SK-N-SH (cell line): ENCODE data around the gene ARID2. TPM values are rescaled to one million over a fixed set of nuclear protein-coding genes. Genes with fewer than 3 reads are reported as not detected.

Experiments
- CTCF ChIA-PET: fragments of 300-600, 350-600 bp; formaldehyde crosslinking; extraction: SDS; loops from one replicate; lab custom pipeline; 2021; lab: Yijun Ruan, JAX
- POLR2A ChIA-PET: fragments of 350-600 bp; sonication (Branson Sonifier 250); formaldehyde crosslinking; extraction: SDS; loops from one replicate; lab custom pipeline; 2020; ENCODE audit warnings: antibody characterized with exemption, inconsistent platforms; lab: Yijun Ruan, JAX
- DNase-seq: peaks from one replicate; pipeline ENCODE4 v3.0.0; 2012
- H2AFZ ChIP-seq: fragments of 200-600 bp; sonication (generic); 2 replicates; pipeline ENCODE4 v1.8.1; 2016; ENCODE audit warnings: antibody characterized with exemption, mild to moderate bottlenecking, low read depth
- H3F3A ChIP-seq: fragments of 200-600 bp; sonication (generic); replicated peaks from 2 replicates; pipeline ENCODE3; 2016; ENCODE audit warnings: antibody characterized with exemption, mild to moderate bottlenecking; ENCODE audit not compliant: insufficient read depth
- H3K27ac ChIP-seq, 2 experiments: fragments of 200-500 bp in 1 of 2; fragments of 200-600 bp in 1 of 2; sonication (Bioruptor generic) in 1 of 2; sonication (generic), shearing (Covaris generic) in 1 of 2; 2 replicates each; pipeline versions ENCODE4 v1.5.1 to v1.6.1; 2014 to 2016; ENCODE audit warnings: low read depth in 2 of 2, inconsistent platforms in 1 of 2, low read length in 1 of 2, mild to moderate bottlenecking in 1 of 2, mixed read lengths in 1 of 2
- H3K27me3 ChIP-seq: fragments of 200-600 bp; sonication (generic), shearing (Covaris generic); 2 replicates; pipeline ENCODE4 v1.6.1; 2016; ENCODE audit warnings: mixed run types; ENCODE audit not compliant: insufficient read depth
- H3K36me3 ChIP-seq, 2 experiments: fragments of 200-500 bp in 1 of 2; fragments of 200-600 bp in 1 of 2; sonication (Bioruptor generic) in 1 of 2; sonication (generic) in 1 of 2; replicated peaks in 1 of 2; 2 replicates each; pipeline versions ENCODE3 to v1.5.1; 2014 to 2016; ENCODE audit warnings: low read length in 1 of 2, mild to moderate bottlenecking in 1 of 2; ENCODE audit not compliant: insufficient read depth in 2 of 2, control insufficient read depth in 1 of 2
- H3K4me1 ChIP-seq, 2 experiments: fragments of 200-500 bp in 1 of 2; fragments of 200-600 bp in 1 of 2; sonication (Bioruptor generic) in 1 of 2; sonication (generic), shearing (Covaris generic) in 1 of 2; 2 replicates each; pipeline versions ENCODE4 v1.5.1 to v1.6.1; 2014 to 2016; ENCODE audit warnings: low read depth in 1 of 2, low read length in 1 of 2, mixed run types in 1 of 2; ENCODE audit not compliant: insufficient read depth in 2 of 2, control insufficient read depth in 1 of 2
- H3K4me2 ChIP-seq: fragments of 200-600 bp; sonication (generic), shearing (Covaris generic); 2 replicates; pipeline ENCODE4 v1.6.1; 2017; ENCODE audit warnings: mixed run types
- H3K4me3 ChIP-seq, 2 experiments: fragments of 200-500 bp in 1 of 2; fragments of 200-600 bp in 1 of 2; sonication (Bioruptor generic) in 1 of 2; sonication (generic), shearing (Covaris generic) in 1 of 2; 2 replicates each; pipeline versions ENCODE4 v1.5.1 to v1.8.1; 2014 to 2016; ENCODE audit warnings: low read depth in 2 of 2, inconsistent platforms in 1 of 2, low read length in 1 of 2, mild to moderate bottlenecking in 1 of 2, mixed read lengths in 1 of 2, moderate library complexity in 1 of 2
- H3K79me2 ChIP-seq: fragments of 200-600 bp; sonication (generic); 2 replicates; pipeline ENCODE4 v1.8.1; 2017; ENCODE audit warnings: mild to moderate bottlenecking; ENCODE audit not compliant: insufficient read depth
- H3K9ac ChIP-seq: fragments of 200-600 bp; sonication (generic); 2 replicates; pipeline ENCODE4 v1.6.1; 2017; ENCODE audit warnings: mixed run types
- H3K9me2 ChIP-seq: fragments of 200-600 bp; sonication (generic); 2 replicates; pipeline ENCODE4 v1.6.1; 2017; ENCODE audit warnings: mixed run types
- H3K9me3 ChIP-seq: fragments of 200-600 bp; sonication (generic); 2 replicates; pipeline ENCODE4 v1.6.1; 2017; ENCODE audit warnings: mixed run types, mild to moderate bottlenecking, moderate library complexity
- H4K20me1 ChIP-seq: fragments of 200-600 bp; sonication (generic); 2 replicates; pipeline ENCODE4 v1.6.1; 2017; ENCODE audit warnings: mild to moderate bottlenecking, mixed run types; ENCODE audit not compliant: insufficient read depth
- CHD2 ChIP-seq: fragments of 150-350 bp; IDR thresholded peaks from 2 replicates; pipeline ENCODE4 v1.6.1; 2018; ENCODE audit warnings: low read length; ENCODE audit not compliant: partially characterized antibody
- ELF1 ChIP-seq: IDR thresholded peaks from 2 replicates; pipeline ENCODE4 v1.4.0; 2012
- EP300 ChIP-seq, 2 experiments: IDR thresholded peaks; 2 replicates each; pipeline versions ENCODE4 v1.4.0 to v1.6.1; 2012; ENCODE audit warnings: borderline replicate concordance in 1 of 2, low read depth in 1 of 2, low read length in 1 of 2
- EZH2phosphoT487 ChIP-seq: fragments of 200-600 bp; sonication (generic); IDR thresholded peaks from 2 replicates; pipeline ENCODE4 v1.6.1; 2017; ENCODE audit warnings: low read depth, mixed run types, mild to moderate bottlenecking, antibody characterized with exemption, moderate library complexity, borderline replicate concordance
- FOSL2 ChIP-seq: IDR thresholded peaks from 2 replicates; pipeline ENCODE4 v1.4.0; 2012; ENCODE audit warnings: low read depth, mild to moderate bottlenecking, moderate library complexity, borderline replicate concordance
- FOXJ3 ChIP-seq: sonication (generic); formaldehyde crosslinking; IDR thresholded peaks from 2 replicates; pipeline ENCODE4 v1.5.1; 2020; ENCODE audit warnings: mild to moderate bottlenecking, missing genetic modification reagents
- GABPA ChIP-seq: IDR thresholded peaks from 2 replicates; pipeline ENCODE4 v1.4.0; 2012; ENCODE audit warnings: low read depth, mild to moderate bottlenecking
- JUND ChIP-seq: IDR thresholded peaks from 2 replicates; pipeline ENCODE4 v1.4.0; 2012
- MEF2A ChIP-seq: IDR thresholded peaks from 2 replicates; pipeline ENCODE4 v1.4.0; 2012; ENCODE audit warnings: low read depth, borderline replicate concordance
- MXI1 ChIP-seq: IDR thresholded peaks from 2 replicates; pipeline ENCODE4 v1.6.1; 2012; ENCODE audit warnings: mild to moderate bottlenecking, low read depth, low read length, improper control_type of control experiment
- NRF1 ChIP-seq: IDR thresholded peaks from 2 replicates; pipeline ENCODE4 v1.6.1; 2012; ENCODE audit warnings: low read depth, mild to moderate bottlenecking, low read length
- POLR2AphosphoS5 ChIP-seq: IDR thresholded peaks from 2 replicates; pipeline ENCODE4 v1.6.1; 2012; ENCODE audit warnings: low read depth, low read length
- RAD21 ChIP-seq: IDR thresholded peaks from 2 replicates; pipeline ENCODE4 v1.6.1; 2012; ENCODE audit warnings: mild to moderate bottlenecking, low read length
- RCOR1 ChIP-seq: fragments of 150-350 bp; IDR thresholded peaks from 2 replicates; pipeline ENCODE4 v1.6.1; 2017; ENCODE audit warnings: antibody characterized with exemption, low read length
- RFX5 ChIP-seq: IDR thresholded peaks from 2 replicates; pipeline ENCODE4 v1.6.1; 2012; ENCODE audit warnings: mild to moderate bottlenecking, improper control_type of control experiment, low read length
- SIN3A ChIP-seq: IDR thresholded peaks from 2 replicates; pipeline ENCODE4 v1.6.1; 2012; ENCODE audit warnings: low read depth, mild to moderate bottlenecking, low read length, moderate library complexity, borderline replicate concordance
- SMC3 ChIP-seq: IDR thresholded peaks from 2 replicates; pipeline ENCODE4 v1.6.1; 2012; ENCODE audit warnings: low read depth, low read length, improper control_type of control experiment
- TAF1 ChIP-seq: IDR thresholded peaks from 2 replicates; pipeline ENCODE4 v1.6.1; 2012; ENCODE audit warnings: low read depth, mild to moderate bottlenecking, low read length, moderate library complexity, borderline replicate concordance
- TCF12 ChIP-seq: IDR thresholded peaks from 2 replicates; pipeline ENCODE4 v1.4.0; 2012
- TEAD4 ChIP-seq: IDR thresholded peaks from 2 replicates; pipeline ENCODE4 v1.4.0; 2012; ENCODE audit warnings: mild to moderate bottlenecking, borderline replicate concordance; ENCODE audit not compliant: insufficient read depth
- YY1 ChIP-seq: IDR thresholded peaks from 2 replicates; pipeline ENCODE4 v1.4.0; 2012; ENCODE audit warnings: low read depth, mild to moderate bottlenecking
- WGBS: methylation state at CpG from one replicate; pipeline ENCODE4 v1.1.6; 2017; ENCODE audit warnings: low lambda C conversion rate; 5-methylcytosine and 5-hydroxymethylcytosine counted together
- polyA plus RNA-seq, 3 experiments: library from polyadenylated mRNA; depleted of rRNA; stranded (reverse); fragments of >200 nt; gene quantifications; 2 replicates each; pipeline ENCODE4 v1.2.3, GENCODE V29; 2012
- TF ChIP-seq, protein P1 (sequence below): IDR thresholded peaks from 2 replicates; pipeline ENCODE4 v1.4.0; 2012; ENCODE audit warnings: low read depth
- TF ChIP-seq, protein P2 (sequence below): IDR thresholded peaks from 2 replicates; pipeline ENCODE4; 2012
- TF ChIP-seq, protein P3 (sequence below): fragments of 150-350 bp; IDR thresholded peaks from 2 replicates; pipeline ENCODE4 v1.6.1; 2016; ENCODE audit warnings: mild to moderate bottlenecking, low read depth, low read length

The ARID2 gene
- polyA plus RNA-seq, 1 of the 3 experiments (the other 2 are of a cell fraction), result 5.9 TPM

DNA sequence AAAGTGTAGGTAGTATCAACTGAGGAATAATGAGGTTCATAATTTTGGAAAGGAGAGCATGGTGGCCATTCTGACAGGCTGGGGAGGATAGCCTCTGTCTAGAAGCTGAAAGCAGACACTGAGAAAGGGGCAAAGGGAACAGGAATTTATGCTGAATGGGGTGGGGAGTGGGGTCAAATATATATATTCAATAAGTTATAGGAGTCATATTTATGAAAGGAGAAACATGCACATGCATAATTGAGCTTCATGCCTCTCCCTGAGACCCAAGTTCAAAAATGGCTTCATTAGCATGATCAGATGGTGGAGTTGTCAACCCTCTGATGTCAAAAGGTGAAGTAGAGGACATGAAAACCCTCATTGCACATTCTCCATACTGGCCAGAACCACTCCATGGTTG is 33.9 kb upstream of the ARID2 start:
- CTCF ChIA-PET, result no interaction called here
- Histone ChIP-seq H3K4me1 (no peaks in the 10 kb centered on the region), H2AFZ (no peak overlapping the region), H3K27me3 (no peaks in the 10 kb centered on the region), H3K27ac (no peak overlapping the region), H3K36me3 (no peaks in the 10 kb centered on the region), H4K20me1 (no peaks in the 10 kb centered on the region), H3K4me2 (no peak overlapping the region), H3K4me3 (no peak overlapping the region), H3K9me2 (no peaks in the 10 kb centered on the region), H3K79me2 (no peaks in the 10 kb centered on the region), H3K9me3 (no peaks in the 10 kb centered on the region), H3F3A (no peaks in the 10 kb centered on the region), H3K9ac (no peak overlapping the region)
- POLR2A ChIA-PET, result no interaction called here
- TF ChIP-seq RFX5 (no peak), MXI1 (no peak), SIN3A (no peak)
- no peak for DNase-seq

DNA sequence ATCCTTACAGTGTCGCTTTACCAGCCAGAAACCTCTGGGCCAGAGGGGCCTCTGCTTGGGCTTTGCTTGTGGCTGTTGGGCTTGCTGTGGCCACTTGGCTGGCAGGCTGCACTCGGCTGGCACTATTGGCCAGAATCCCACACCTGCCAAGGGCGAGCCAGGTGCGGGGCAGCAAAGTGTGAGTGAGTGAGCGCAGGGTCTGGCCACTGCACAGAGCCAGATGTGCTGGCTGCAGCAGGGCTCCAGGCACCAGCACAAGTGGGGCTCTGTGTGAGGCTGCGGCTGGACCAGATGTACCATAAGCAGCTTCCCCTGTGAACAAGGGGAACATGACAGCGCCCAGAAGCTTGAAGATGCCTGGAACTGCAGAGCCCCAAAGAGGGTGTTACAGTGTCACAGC is 33.5 kb upstream of the ARID2 start:
- H3K27me3 ChIP-seq, result no peaks in the 10 kb centered on the region
- H3K36me3 ChIP-seq, result no peaks in the 10 kb centered on the region
- WGBS, result 69% methylated on average over 5 of the region's 7 CpGs
- H3K79me2 ChIP-seq, result no peaks in the 10 kb centered on the region
- no peak for DNase-seq
- no peaks in the 10 kb centered on the region for H3F3A ChIP-seq
- no peak overlapping the region for H3K4me3 ChIP-seq
- H4K20me1 ChIP-seq, result no peaks in the 10 kb centered on the region
- no peak overlapping the region for H3K9ac ChIP-seq
- ChIA-PET POLR2A (no interaction called here), CTCF (no interaction called here)
- no peak overlapping the region for H3K4me2 ChIP-seq
- no peaks in the 10 kb centered on the region for H3K9me2 ChIP-seq
- H2AFZ ChIP-seq, result no peak overlapping the region
- H3K4me1 ChIP-seq, result no peaks in the 10 kb centered on the region
- H3K9me3 ChIP-seq, result peaks cover 3% of the 10 kb centered on the region
- H3K27ac ChIP-seq, result no peak overlapping the region
- no peak for TF ChIP-seq MXI1
- TF ChIP-seq, protein P1, sequence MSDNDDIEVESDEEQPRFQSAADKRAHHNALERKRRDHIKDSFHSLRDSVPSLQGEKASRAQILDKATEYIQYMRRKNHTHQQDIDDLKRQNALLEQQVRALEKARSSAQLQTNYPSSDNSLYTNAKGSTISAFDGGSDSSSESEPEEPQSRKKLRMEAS, result no peak
- no peak for TF ChIP-seq RFX5
- TF ChIP-seq FOXJ3 (CRISPR knock-in tag), result no peak
- TF ChIP-seq SIN3A, result no peak
- no peak for TF ChIP-seq RAD21
- TF ChIP-seq RCOR1, result no peak
- no peak for TF ChIP-seq TEAD4
- no peak for TF ChIP-seq FOSL2
- no peak for TF ChIP-seq SMC3
- no peak for TF ChIP-seq CHD2
- TF ChIP-seq, protein P2, sequence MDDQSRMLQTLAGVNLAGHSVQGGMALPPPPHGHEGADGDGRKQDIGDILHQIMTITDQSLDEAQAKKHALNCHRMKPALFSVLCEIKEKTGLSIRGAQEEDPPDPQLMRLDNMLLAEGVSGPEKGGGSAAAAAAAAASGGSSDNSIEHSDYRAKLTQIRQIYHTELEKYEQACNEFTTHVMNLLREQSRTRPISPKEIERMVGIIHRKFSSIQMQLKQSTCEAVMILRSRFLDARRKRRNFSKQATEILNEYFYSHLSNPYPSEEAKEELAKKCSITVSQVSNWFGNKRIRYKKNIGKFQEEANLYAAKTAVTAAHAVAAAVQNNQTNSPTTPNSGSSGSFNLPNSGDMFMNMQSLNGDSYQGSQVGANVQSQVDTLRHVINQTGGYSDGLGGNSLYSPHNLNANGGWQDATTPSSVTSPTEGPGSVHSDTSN, result no peak
- TF ChIP-seq ELF1, result no peak

DNA sequence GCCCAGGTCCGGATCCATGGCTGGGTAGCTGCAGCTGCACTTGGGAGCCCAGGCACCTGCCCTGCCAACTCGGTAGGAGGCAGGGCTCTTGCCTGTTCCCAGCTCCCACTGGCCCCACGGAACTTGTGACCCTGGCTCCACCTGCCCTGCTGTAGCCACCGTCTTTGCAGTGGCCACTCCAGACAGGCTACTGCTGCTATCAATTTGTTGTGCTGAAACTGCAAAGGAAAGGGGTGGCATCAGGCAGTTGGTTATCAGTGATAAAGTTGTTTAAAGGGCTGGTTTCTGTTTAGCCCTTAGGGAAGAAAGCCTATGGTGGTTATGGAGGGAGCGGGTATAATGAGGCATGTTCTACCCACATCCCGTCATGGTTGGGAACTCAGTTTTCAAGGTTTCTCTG is 32.1 kb upstream of the ARID2 start:
- Histone ChIP-seq H3K9ac (no peak overlapping the region), H3K36me3 (no peaks in the 10 kb centered on the region), H3K9me2 (no peaks in the 10 kb centered on the region), H3K27ac (no peak overlapping the region), H3K9me3 (peaks cover 9% of the 10 kb centered on the region), H3K79me2 (no peaks in the 10 kb centered on the region), H3K4me3 (no peak overlapping the region), H4K20me1 (no peaks in the 10 kb centered on the region), H3F3A (no peaks in the 10 kb centered on the region), H3K4me2 (no peak overlapping the region), H2AFZ (no peak overlapping the region), H3K4me1 (no peaks in the 10 kb centered on the region), H3K27me3 (no peaks in the 10 kb centered on the region)
- ChIA-PET POLR2A (no interaction called here), CTCF (no interaction called here)
- DNase-seq, result no peak
- WGBS, result 40% methylated on average over 4 of the region's 6 CpGs
- TF ChIP-seq JUND (no peak), TAF1 (no peak), EZH2phosphoT487 (no peak), MEF2A (no peak), POLR2AphosphoS5 (no peak), GABPA (no peak), EP300 (IDR thresholded peaks at IDR 0.05; ENCODE audit: borderline replicate concordance in 1 of 2, low read depth in 1 of 2, low read length in 1 of 2) (no peak), NRF1 (no peak), FOXJ3 (CRISPR knock-in tag) (no peak), YY1 (no peak), TCF12 (no peak)
- TF ChIP-seq, protein P3, sequence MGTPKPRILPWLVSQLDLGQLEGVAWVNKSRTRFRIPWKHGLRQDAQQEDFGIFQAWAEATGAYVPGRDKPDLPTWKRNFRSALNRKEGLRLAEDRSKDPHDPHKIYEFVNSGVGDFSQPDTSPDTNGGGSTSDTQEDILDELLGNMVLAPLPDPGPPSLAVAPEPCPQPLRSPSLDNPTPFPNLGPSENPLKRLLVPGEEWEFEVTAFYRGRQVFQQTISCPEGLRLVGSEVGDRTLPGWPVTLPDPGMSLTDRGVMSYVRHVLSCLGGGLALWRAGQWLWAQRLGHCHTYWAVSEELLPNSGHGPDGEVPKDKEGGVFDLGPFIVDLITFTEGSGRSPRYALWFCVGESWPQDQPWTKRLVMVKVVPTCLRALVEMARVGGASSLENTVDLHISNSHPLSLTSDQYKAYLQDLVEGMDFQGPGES, result no peak
